NCI-H69 (cell line): Measurements from ENCODE around the gene CLDN8.

ENCODE experiments used
- DNase-seq: peaks from one replicate; lab custom pipeline; 2025; lab: John Stamatoyannopoulos, UW

Gene CLDN8

DNA sequence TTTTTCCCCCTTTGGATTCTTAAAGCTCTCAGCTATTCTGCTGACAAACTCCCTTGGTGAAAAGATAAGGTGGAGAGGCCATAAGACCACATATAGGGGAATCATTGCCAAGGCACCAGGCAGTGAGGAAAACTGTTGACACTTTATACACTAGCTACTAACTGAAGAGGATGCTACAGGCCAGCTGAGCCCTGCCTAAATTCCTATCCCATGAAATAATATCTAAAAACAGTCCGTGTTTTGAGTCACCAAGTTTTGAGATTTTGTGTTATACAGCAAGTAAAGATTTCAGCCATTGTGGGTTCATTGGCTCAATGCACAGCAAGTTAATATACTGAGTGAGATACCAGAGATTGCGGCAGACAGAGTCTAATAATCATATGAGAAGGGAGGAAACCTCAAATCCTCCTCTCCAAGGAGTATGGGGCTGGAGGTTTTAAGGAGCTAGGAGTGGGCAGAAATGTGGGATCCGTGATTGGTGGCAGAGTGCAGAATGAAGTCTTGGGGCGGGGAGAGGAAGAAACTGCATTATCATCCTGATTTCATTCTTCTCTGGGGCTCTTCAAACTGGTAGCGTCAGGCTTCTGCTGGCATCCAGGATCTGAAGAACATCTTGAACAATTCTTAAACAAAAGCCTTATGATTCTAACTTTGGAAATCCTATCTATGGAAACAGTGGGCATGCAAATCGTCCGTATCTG, 9.2 kb downstream of the CLDN8 start:
- no peak for DNase-seq

DNA sequence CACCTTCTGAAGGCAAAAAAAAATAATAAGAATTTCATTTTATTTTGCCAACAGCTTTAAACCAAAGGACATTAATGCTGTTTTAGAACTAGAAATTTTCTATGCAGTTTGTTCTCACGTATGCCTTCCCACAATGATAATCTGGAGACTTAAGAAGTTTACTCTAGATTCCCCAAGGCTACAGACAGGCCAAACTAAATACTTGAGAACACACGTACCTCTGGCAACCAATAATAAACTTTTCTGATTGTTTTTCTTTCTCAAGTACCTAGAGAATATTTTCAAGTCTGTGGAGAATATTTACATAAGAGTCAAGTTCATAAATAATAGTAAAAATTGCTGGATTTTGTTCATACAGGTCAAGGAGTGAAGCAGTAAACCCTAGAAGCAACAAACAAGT, 15.9 kb downstream of the CLDN8 start:
- no peak for DNase-seq

- DNase-seq = peak; percentile 63
These were observed 21.1 kb downstream of the CLDN8 start for GRCh38 chr21:30194701-30195299.

DNA sequence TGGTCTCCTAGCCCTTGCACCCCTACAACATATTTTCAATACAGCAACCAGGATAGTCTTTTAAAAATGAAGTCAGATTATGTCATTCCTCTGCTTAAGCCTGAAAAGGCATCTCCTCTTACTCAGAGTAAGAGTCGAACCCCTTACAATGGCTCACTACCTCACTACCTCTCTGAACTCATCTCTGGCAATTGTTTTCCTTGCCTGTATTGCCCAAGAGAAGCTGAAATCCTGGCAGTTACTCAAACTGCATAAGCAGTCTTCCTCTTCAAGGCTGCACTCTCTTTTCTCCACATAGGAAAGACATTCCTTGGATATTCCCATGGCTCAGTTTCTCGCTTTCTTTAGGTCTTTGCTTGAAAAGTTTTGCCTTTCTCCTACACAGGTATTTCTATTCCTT, 22.7 kb downstream of the CLDN8 start:
- no peak for DNase-seq

DNA sequence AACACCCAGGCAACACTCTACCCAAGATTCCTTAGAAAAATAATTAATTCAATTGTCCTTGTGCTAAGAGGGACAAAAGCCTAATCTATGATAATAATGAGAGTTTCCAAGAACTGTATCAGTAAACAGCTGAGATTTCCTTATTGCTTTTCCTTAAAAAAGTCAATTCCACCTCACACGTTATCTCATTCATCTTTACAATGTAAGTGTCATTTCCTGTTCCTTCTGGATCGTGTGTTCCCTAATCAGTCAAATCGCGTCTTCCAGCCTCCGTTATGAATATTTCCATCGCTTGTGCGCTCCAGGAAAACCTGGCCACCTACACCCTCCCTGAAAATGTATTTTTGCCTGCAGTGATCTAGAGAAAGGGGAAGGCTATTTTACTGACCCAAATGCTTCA, 25.3 kb downstream of the CLDN8 start:
- no peak for DNase-seq

DNA sequence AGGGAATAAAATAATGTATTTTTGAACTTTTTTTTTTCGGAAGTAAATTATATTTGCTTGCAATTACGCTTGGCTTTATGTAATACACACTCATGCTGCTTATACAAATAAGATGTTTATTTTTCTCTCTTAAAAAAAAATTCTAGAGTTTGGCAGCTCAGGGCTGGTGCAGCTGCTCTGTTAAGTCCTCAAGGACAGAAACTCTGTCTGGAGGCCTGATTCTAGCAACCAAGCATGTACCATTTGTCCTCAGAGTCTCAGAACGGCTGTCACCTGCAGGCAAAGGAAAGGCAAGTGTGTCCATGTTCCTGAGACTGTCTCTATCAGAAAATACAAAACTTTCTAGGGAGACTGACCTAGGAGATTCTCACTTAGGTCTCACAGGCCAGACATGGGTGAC, 26.1 kb downstream of the CLDN8 start:
- DNase-seq = peak; percentile 38

GRCh38 chr21:30186242-30186641, 29.7 kb downstream of the CLDN8 start:
- DNase-seq = no peak

DNA sequence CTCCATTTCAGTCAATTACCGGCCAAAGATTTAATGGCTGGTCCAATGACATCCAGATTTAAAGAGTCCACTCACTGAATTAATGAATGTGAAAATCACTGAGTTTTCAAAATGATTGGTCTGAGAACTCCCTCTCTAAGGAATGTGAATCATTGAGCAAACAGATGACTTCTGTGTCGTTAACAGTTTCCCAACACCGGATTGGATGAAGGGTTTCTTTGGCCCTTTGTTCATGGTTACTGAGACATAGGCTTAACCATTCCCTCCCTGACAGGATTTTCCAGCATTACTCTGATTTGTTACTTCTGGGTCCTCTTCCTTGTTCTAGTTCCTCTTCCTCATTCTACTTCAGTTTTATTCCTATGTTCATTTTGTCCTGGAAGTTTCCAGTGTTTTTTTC, 47.8 kb downstream of the CLDN8 start:
- DNase-seq = no peak

DNA sequence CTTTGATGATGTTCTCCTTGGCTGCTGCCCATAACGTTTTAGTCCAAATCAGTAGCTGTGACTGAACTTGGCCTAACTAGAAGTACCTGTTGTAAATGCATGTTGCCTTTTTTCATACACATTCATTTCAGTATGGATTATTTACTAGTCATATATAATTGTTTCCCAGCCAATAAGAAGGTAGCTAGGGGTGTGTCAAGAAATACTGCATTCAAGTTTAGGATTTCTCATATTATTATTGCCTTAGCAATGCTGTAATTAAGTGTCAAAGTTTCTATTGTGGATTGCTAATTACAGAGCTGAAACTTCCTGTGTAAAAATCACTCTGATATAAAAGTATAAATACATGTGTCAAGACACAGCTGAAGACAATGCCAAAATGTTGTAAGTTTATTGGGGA, 49.2 kb downstream of the CLDN8 start, which contains the start of gene CLDN17:
Gene CLDN17 (minus strand): TSS at position 101 of the 400 bp plus-strand sequence. CDS start 188 bp downstream, outside the sequence.
- no peak for DNase-seq

- DNase-seq = no peak
These were observed 49.7 kb downstream of the CLDN8 start for GRCh38 chr21:30166171-30166570.

DNA sequence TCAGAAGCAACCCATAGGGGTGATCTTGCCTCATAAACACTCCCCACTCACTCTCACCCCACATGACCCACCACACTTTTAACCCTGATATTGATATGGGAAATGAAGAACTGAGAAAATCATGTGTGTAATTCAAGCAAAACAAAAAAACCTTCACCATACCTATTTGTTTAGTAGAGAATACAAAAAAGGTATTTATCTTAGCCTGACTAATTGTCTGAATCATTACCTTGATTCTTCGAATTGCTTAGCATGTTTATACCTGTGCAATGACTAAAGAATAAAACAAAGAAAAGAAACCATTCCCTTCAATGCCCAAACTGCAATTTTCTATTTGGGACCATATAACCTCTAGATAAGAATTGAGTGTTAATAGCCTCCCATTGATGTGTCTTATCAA, 51.1 kb downstream of the CLDN8 start:
- DNase-seq = no peak
